Body of pancreas (tissue), 4 donors: Measurements from ENCODE around the gene GTSF1L.

Experiments
- CTCF ChIP-seq, 7 experiments: fragments of 450-650 bp in 4 of 7; fragments of 200-600 bp in 3 of 7; sonication (generic) in 3 of 7; IDR thresholded peaks; one replicate each; pipeline ENCODE4 v1.5.1; 2016 to 2019; ENCODE audit warnings: antibody characterized with exemption in 7 of 7
- POLR2A ChIP-seq, 3 donors: fragments of 450-650 bp; IDR thresholded peaks; one replicate each; pipeline ENCODE4 v1.6.1; 2016; ENCODE audit warnings: antibody characterized with exemption in 3 of 3, mild to moderate bottlenecking in 2 of 3

DNA sequence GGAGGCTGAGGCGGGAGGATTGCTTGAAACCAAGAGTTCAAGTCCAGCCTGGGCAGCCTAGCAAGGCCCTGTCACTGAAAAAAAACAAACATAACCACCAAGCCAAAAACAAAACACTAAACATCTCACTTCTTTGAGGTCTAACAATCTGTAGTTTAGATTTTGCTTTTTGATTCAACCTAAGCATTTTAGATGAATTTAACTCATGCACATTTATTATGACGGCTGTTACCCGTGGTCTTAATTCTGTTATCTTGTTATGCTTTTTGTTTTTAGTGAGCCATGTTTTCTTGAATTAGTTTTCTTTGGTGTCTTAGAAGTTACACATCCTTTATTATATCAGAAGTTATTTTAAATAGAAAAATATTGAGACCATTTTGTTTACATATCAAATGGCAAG lies 13.8 kb upstream of the GTSF1L start:
- no peak for TF ChIP-seq CTCF (IDR thresholded peaks at IDR 0.05)
- no peak for TF ChIP-seq POLR2A (IDR thresholded peaks at IDR 0.05)
